HL-60/S4 treated with retinoic acid at 250 ng/mL for 4 days and 3 days (cell line): ENCODE results near the gene PNMA8A.

ENCODE experiments used
- in situ Hi-C: fragments of 300-500 bp; cut with MboI; formaldehyde crosslinking; loops from 2 replicates; pipeline ENCODE4 v1.7.0; 2022; ENCODE audit warnings: low sequenced_read_pairs

The PNMA8A gene

GRCh38 chr19:46493236-46494145 is 22.1 kb upstream of the PNMA8A start:
- in situ Hi-C loops, result no loop called here

DNA sequence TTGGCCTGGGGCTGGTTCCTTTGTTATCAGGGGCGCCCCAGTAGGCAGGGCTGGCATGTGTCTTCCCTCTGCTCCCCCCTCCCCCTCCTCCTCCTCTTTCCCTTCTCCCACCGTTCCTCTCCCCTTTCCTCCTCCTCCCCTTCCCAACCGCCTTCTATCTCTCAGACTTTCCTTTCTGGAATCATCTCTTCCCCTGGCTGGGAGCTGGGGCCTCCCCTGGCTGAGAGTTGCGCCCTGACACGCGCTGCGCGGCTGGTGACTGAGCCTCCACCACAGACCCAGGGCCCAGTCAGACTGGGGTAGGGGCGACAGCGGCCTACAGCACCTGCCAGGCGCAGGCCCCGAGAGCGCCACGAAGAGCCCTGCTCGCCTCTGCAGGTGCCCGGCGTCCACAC is 21.5 kb upstream of the PNMA8A start:
- in situ Hi-C loops, result no loop called here

GRCh38 chr19:46491975-46492682 is 20.8 kb upstream of the PNMA8A start:
- in situ Hi-C loops, result no loop called here

GRCh38 chr19:46490774-46491173 is 19.4 kb upstream of the PNMA8A start:
- in situ Hi-C loops, result no loop called here

DNA sequence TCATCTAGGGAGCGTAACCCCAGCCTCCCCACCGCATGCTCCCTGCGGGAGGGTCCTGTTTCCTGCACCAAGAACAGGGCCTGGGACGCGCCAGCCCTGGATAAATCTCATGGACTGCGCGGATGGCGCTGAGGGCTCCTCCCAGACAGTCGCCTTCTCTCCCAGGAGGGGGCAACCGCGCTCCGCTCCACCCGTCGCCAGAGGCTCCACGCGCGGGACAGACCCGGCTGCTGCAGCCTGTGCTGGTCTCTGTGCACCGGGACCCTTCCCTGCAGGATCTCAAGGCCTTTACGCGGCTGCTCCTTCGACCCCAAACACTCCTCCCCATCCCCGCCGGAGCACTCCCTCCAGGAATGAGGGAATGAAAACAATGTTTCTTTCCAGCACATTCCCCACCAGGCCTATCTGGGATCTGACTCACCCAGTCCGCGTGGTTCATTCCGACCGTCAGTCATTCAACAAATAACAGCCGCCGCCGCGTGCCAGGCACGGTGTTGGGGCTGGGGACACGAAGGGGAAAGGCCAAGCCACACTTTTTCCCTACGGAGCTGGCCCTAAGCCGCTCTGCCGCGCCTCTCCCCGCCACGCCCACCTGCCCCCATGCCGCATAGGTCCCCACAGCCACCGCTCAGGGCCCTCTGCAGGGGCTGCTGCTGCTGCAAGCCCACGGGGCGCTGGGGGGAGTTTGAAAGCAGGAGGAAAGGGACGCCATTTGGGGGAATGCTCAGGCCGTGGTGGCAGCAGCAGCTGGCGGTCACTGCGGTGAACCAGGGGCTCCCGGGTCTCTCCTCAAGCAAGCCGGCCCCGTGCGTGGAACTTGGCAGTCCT is 18.3 kb upstream of the PNMA8A start:
- in situ Hi-C loops, result no loop called here

- in situ Hi-C loops, result no loop called here
These were observed 17.2 kb upstream of the PNMA8A start for GRCh38 chr19:46488551-46488950.

DNA sequence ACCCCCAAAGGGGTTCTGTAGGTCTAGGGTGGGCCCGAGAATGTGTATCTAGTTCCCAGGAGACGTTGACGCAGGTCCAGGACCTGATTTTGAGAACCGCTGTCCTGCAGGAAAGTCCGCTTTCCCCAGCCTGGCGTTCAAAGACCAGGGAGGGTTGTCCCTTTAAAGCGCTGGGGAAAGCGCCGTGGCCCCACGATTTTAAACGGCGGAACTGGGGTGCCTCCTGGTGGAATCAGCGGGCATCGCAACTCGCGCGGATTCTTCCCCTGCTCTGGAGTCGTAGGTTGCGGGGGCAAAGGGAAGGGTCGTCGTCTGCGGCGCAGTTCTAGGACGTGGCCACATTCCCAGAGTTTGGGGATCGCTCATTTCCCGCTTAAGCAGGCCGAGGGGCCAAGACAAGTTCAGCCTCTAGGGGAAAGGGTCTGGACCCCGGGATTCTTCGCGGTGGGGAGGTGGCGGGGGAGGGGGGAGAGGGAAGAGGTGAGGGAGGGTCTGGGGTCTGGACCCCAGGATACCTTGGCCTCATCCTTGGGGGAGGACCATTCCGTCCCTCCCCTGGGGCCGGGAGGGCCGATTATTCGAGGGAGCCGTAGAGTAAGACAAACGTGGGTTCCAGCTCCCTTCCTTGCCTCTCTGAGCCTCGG is 16.6 kb upstream of the PNMA8A start:
- in situ Hi-C loops, result no loop called here

DNA sequence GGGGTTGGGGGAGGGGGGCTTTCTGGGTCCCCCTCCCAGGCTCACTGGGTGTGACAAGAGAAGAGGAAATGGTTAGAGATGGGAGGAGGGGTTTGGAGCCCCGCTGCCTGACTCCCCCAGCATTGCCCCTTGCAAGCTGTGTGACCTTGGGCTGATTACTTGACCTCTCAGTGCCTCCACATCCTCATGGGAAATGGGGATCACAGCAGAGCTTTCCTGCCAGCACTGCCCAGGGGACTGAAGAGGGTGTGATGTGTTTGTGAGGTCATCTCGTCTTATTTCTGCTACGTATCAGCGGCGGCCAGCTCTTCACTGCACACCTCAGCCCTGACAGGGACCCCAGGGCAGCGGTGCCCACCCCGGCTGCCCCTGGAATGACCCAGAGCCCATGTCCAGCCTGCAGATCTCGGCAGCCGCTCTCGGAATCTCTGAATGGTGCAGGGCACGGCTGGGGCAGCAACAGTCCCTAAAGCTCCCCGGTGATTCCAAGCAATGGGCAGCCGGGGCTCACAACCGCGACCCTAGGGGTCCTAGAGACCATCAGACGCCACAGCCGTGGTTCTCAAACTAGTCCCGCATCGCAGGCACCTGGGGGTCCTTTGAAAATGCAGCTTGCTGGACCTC is 15.9 kb upstream of the PNMA8A start:
- in situ Hi-C loops, result no loop called here

DNA sequence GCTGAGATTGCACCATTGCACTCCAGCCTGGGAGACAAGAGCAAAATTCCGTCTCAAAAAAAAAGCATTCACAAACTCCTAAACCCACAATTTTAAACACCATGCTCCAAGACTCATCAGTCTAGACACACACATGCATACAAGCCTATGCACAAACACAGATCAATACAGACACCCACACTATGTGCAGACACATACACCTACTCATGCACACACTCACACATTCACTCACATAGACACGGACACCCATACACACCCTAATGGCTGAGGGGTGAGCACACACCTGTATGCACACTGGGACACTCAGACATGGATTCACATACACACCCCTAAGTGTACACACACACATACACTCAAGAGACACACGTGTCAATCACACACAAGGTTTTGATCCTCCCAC is 15.0 kb upstream of the PNMA8A start:
- in situ Hi-C loops, result no loop called here

DNA sequence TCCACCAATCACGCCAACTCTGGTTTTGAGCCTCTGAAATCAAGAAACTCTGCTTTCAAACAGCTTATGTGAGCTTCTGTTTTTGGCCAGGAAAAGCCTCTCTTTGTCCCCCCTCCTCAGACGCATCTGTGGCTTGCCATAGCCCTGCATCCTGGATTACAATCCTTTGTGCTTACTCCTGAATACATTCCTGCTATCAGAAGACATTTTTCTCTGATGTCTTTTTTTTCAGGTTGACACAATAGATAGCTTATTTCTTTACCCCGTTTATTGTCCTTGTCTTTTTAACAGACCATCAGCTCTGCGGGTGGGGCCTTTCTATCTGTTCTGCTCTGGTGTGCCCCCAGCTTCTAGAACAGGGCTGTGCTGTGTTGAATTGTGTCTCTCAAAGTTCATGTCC is 13.3 kb upstream of the PNMA8A start:
- in situ Hi-C loops, result no loop called here

DNA sequence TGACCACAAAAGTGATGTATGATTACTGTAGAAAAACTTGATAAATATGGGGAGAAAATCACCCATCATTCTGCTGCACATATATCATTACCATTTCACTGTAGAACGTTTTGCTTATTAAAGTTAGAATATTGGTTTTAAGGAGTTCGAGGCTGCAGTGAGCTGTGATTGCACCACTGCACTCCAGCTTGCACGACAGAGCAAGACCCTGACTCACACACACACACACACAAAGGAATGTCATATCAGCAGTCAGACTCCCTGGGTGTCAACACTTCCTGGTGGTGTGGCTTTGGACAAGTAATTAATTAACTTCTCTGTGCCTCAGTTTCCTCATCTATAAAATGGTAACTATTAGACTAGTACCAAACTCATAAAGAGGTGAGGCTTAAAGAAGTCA is 11.3 kb upstream of the PNMA8A start:
- in situ Hi-C loops, result no loop called here

- in situ Hi-C loops, result no loop called here
These were observed 10.6 kb upstream of the PNMA8A start for GRCh38 chr19:46481947-46482346.

DNA sequence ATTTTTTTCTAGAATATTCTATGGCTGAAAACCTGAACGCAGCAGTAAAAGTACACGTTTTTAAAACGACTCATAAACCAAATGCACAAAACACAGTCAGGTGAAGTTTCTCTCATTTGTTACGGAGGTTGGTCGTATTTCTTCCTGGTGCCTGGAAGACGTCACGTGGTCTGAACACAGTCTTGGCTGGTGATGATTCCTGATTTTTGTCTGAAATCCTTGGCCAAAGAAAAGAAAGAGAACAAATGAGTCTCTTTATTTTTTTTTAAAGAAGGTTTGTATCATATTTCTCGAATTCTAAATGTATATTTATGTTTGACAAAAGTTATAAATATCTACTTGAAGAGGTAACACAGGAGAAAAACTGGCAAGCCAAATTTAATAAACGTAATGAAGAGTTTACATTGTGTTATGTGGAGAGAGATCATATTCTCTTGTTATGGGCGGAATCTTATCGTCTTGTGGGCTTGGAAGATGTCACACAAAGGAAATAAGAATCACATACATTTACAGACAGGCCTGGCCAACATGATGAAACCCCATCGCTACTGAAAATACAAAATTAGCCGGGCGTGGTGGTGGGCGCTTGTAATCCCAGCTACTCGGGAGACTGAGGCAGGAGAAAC is 10.0 kb upstream of the PNMA8A start:
- in situ Hi-C loops, result no loop called here

GRCh38 chr19:46480415-46480814 is 9.1 kb upstream of the PNMA8A start:
- in situ Hi-C loops, result no loop called here

GRCh38 chr19:46478356-46478986 is 7.1 kb upstream of the PNMA8A start:
- in situ Hi-C loops, result no loop called here

- in situ Hi-C loops, result no loop called here
These were observed 4.6 kb upstream of the PNMA8A start for GRCh38 chr19:46475986-46476385.

DNA sequence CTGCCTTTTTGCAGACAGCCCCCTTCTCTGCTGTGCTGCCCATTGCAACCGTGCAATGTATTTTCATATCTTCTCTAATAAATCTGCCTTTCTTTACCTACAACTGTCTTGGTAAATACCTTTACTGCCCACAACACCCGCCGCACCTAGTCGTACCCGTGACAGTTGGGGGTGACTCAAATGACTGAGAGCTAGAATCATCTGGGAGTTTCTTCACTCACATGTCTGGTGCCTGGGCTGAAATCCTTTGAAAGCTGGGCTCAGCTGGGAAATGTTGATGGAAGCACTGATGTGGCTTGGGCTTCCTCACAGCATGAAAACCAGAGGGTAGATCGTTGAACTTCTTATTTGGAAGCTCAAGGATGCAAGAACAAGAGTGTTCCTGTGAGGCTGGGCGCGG is 2.8 kb upstream of the PNMA8A start:
- in situ Hi-C loops, result no loop called here

- in situ Hi-C loops, result no loop called here
These were observed 1.2 kb upstream of the PNMA8A start for GRCh38 chr19:46472592-46472991.

DNA sequence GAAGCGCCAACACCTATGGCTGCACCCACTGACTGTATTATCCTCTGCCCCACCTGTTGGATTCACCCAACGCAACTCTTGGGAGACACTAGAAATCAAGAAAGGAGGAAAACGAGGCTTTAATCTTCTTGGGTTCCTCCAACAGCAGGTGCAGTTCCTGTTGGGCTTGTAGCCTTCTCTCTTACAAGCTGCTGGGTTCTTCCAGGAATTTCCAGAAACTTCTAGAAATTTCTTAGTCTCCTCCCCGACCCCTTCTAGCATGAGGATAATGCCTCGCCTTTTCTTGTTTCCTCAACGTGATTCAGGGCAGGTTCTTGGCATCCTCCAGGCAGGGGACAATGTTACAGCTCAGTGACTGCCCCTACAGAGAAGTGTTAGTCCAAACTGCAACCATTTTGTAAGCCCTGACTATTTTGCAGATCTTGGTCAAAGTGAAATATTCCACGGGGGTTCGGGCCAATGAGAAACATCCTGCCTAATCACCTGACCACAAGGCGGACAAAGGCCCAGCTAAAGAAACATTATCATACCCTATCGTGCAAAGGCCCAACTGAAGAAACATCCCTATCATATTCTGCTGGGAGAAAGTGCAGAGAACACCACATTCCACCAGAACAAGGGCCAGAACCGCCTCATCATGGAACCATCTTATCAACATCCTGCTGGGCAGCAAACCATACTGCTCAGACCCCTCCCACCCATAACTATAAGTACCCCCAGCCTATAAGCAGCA is 614 bp upstream of the PNMA8A start:
- in situ Hi-C loops, result no loop called here
